Parathyroid adenoma (tissue), 2 donors: ENCODE results near the gene SLPI.

Experiments
- H2AFZ ChIP-seq: fragments of 300-600 bp; sonication (generic); one replicate; pipeline ENCODE4 v1.7.0; 2017; ENCODE audit warnings: antibody characterized with exemption, mild to moderate bottlenecking
- H3K27ac ChIP-seq: fragments of 300-600 bp; sonication (generic); one replicate; pipeline ENCODE4 v1.7.0; 2017
- H3K27me3 ChIP-seq: fragments of 300-600 bp; sonication (generic); one replicate; pipeline ENCODE4 v1.7.0; 2017; ENCODE audit warnings: low read length; ENCODE audit not compliant: control insufficient read depth, insufficient read depth
- H3K36me3 ChIP-seq: fragments of 300-600 bp; sonication (generic); one replicate; pipeline ENCODE4 v1.7.0; 2017; ENCODE audit warnings: low read length; ENCODE audit not compliant: control insufficient read depth, insufficient read depth
- H3K4me1 ChIP-seq: fragments of 300-600 bp; sonication (generic); one replicate; pipeline ENCODE4 v1.7.0; 2017; ENCODE audit warnings: control low read depth
- H3K4me2 ChIP-seq: fragments of 300-600 bp; sonication (generic); one replicate; pipeline ENCODE4 v1.7.0; 2017; ENCODE audit warnings: low read length
- H3K4me3 ChIP-seq: fragments of 300-600 bp; sonication (generic); one replicate; pipeline ENCODE4 v1.7.0; 2017; ENCODE audit warnings: low read depth, low read length
- H3K79me2 ChIP-seq: fragments of 300-600 bp; sonication (generic); one replicate; pipeline ENCODE4 v1.7.0; 2017; ENCODE audit warnings: control low read depth
- H3K9ac ChIP-seq: fragments of 300-600 bp; sonication (generic); one replicate; pipeline ENCODE4 v1.7.0; 2017; ENCODE audit warnings: mild to moderate bottlenecking
- H3K9me3 ChIP-seq: fragments of 300-600 bp; sonication (generic); one replicate; pipeline ENCODE4 v1.7.0; 2017; ENCODE audit warnings: low read length; ENCODE audit not compliant: control insufficient read depth
- TF ChIP-seq, protein P1 (sequence below): fragments of 300-600 bp; sonication (generic); IDR thresholded peaks from one replicate; pipeline ENCODE4 v1.7.0; 2017; ENCODE audit warnings: antibody characterized with exemption, mild to moderate bottlenecking
- donor health status: primary hyperparathyroidism.

SLPI gene

GRCh38 chr20:45218636-45219035 is 35.7 kb downstream of the SLPI start:
- Histone ChIP-seq H3K9me3 (no peaks in the 10 kb centered on the region), H3K36me3 (no peaks in the 10 kb centered on the region), H3K27me3 (no peaks in the 10 kb centered on the region), H3K4me1 (no peaks in the 10 kb centered on the region), H3K4me2 (no peak overlapping the region), H3K9ac (no peak overlapping the region), H2AFZ (no peak overlapping the region), H3K79me2 (no peaks in the 10 kb centered on the region), H3K27ac (no peak overlapping the region), H3K4me3 (no peak overlapping the region)
- TF ChIP-seq, protein P1, sequence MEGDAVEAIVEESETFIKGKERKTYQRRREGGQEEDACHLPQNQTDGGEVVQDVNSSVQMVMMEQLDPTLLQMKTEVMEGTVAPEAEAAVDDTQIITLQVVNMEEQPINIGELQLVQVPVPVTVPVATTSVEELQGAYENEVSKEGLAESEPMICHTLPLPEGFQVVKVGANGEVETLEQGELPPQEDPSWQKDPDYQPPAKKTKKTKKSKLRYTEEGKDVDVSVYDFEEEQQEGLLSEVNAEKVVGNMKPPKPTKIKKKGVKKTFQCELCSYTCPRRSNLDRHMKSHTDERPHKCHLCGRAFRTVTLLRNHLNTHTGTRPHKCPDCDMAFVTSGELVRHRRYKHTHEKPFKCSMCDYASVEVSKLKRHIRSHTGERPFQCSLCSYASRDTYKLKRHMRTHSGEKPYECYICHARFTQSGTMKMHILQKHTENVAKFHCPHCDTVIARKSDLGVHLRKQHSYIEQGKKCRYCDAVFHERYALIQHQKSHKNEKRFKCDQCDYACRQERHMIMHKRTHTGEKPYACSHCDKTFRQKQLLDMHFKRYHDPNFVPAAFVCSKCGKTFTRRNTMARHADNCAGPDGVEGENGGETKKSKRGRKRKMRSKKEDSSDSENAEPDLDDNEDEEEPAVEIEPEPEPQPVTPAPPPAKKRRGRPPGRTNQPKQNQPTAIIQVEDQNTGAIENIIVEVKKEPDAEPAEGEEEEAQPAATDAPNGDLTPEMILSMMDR: no peak

- Histone ChIP-seq H3K4me3 (no peak overlapping the region), H3K9me3 (no peaks in the 10 kb centered on the region), H3K79me2 (no peaks in the 10 kb centered on the region), H3K27ac (no peak overlapping the region), H2AFZ (no peak overlapping the region), H3K9ac (no peak overlapping the region), H3K4me2 (no peak overlapping the region), H3K4me1 (no peaks in the 10 kb centered on the region), H3K27me3 (no peaks in the 10 kb centered on the region), H3K36me3 (no peaks in the 10 kb centered on the region)
- TF ChIP-seq, protein P1: no peak
Measured at GRCh38 chr20:45218124-45218523, 36.2 kb downstream of the SLPI start.

GRCh38 chr20:45212836-45213235 is 41.5 kb downstream of the SLPI start:
- Histone ChIP-seq H3K36me3 (no peaks in the 10 kb centered on the region), H3K4me3 (no peak overlapping the region), H3K4me2 (no peak overlapping the region), H3K27ac (no peak overlapping the region), H3K4me1 (no peaks in the 10 kb centered on the region), H3K27me3 (no peaks in the 10 kb centered on the region), H2AFZ (no peak overlapping the region), H3K9me3 (no peaks in the 10 kb centered on the region), H3K9ac (no peak overlapping the region), H3K79me2 (no peaks in the 10 kb centered on the region)
- TF ChIP-seq, protein P1: no peak

DNA sequence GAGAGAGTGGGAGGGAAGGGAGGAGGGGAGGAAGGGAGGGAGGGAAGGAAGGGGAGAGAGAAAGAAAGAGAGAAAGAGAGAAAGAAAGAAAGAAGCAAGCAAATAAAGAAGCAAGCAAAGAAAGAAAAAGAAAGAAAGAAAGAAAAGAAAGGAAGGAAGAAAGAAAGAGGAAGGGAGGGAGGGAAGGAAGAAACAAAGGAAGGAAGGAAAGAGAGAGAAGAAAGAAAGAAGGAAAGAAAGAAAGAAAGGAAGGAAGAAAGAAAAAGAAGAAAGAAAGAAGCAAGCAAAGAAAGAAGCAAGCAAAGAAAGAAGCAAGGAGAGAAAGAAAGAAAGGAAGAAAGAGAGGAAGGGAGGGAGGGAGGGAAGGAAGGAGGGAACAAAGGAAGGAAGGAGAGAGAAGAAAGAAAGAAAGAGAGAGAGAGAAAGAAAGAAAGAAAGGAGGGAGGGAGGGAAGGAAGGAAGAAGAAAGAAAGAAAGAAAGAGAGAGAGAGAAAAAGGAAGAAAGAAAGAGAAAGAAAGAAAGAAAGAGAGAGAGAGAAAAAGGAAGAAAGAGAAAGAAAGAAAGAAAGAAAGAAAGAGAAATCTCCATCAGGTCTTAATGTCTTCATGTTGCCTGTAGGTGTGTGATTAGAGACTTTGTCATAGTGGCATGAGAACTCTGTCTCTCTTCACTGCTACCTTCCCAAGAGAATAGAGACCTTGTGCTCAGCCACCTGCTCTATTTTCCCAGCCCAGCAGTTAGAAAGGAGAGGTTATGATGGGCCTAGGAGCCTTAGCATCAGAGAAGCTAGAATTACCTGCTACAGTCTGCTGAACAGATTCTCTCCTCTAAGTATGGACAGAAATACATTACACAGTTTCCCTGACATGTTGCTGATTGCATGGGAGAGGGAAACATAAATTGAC is 42.5 kb downstream of the SLPI start:
- no peak overlapping the region for H3K4me3 ChIP-seq
- H3K36me3 ChIP-seq: no peaks in the 10 kb centered on the region
- H3K27ac ChIP-seq: no peak overlapping the region
- TF ChIP-seq, protein P1: no peak
- H3K4me2 ChIP-seq: no peak overlapping the region
- H3K9ac ChIP-seq: no peak overlapping the region
- H2AFZ ChIP-seq: no peak overlapping the region
- H3K27me3 ChIP-seq: no peaks in the 10 kb centered on the region
- H3K79me2 ChIP-seq: no peaks in the 10 kb centered on the region
- H3K4me1 ChIP-seq: no peaks in the 10 kb centered on the region
- no peaks in the 10 kb centered on the region for H3K9me3 ChIP-seq

- no peak overlapping the region for H3K4me3 ChIP-seq
- no peaks in the 10 kb centered on the region for H3K79me2 ChIP-seq
- TF ChIP-seq, protein P1: no peak
- H3K4me2 ChIP-seq: no peak overlapping the region
- H2AFZ ChIP-seq: no peak overlapping the region
- H3K9ac ChIP-seq: no peak overlapping the region
- no peaks in the 10 kb centered on the region for H3K4me1 ChIP-seq
- no peaks in the 10 kb centered on the region for H3K36me3 ChIP-seq
- H3K27ac ChIP-seq: no peak overlapping the region
- H3K27me3 ChIP-seq: no peaks in the 10 kb centered on the region
- H3K9me3 ChIP-seq: no peaks in the 10 kb centered on the region
Measured at GRCh38 chr20:45209924-45210323, 44.4 kb downstream of the SLPI start.
